Uterus (tissue), 4 donors: ENCODE measurements around the gene SLC6A4. TPM values are rescaled to one million over a fixed set of nuclear protein-coding genes. Genes with fewer than 3 reads are reported as not detected.

Experiments used
- DNase-seq, 2 donors: peaks; one replicate each; pipeline ENCODE4 v3.0.0-alpha.2; 2019 to 2020
- H3K27ac ChIP-seq, 2 donors: fragments of 200-600 bp; sonication (generic); 1 replicate in 1 of 2; 2 replicates in 1 of 2; pipeline ENCODE4 v1.5.1; 2016 to 2018
- H3K27me3 ChIP-seq, 2 donors: fragments of 200-600 bp; sonication (generic); one replicate each; pipeline ENCODE4 v1.5.1; 2018 to 2019; ENCODE audit warnings: control low read depth in 1 of 2
- H3K36me3 ChIP-seq, 2 donors: fragments of 200-600 bp; sonication (generic); one replicate each; pipeline ENCODE4 v1.5.1; 2019; ENCODE audit warnings: control low read depth in 1 of 2
- H3K4me1 ChIP-seq, 2 donors: fragments of 200-600 bp; sonication (generic); one replicate each; pipeline ENCODE4 v1.5.1; 2018 to 2019; ENCODE audit warnings: control low read depth in 1 of 2
- H3K4me3 ChIP-seq, 2 donors: fragments of 200-600 bp; sonication (generic); 1 replicate in 1 of 2; 2 replicates in 1 of 2; pipeline ENCODE4 v1.5.1; 2018 to 2019; ENCODE audit warnings: mild to moderate bottlenecking in 1 of 2
- H3K9me3 ChIP-seq, 2 donors: fragments of 200-600 bp; sonication (generic); one replicate each; pipeline ENCODE4 v1.5.1; 2019; ENCODE audit warnings: control low read depth in 1 of 2
- POLR2A ChIP-seq, 2 donors: fragments of 450-650 bp; IDR thresholded peaks; one replicate each; pipeline ENCODE4 v1.6.1; 2016; ENCODE audit warnings: antibody characterized with exemption in 2 of 2, mild to moderate bottlenecking in 1 of 2, moderate library complexity in 1 of 2
- intact Hi-C: fragments of 100-400 bp; cut with DNase I; formaldehyde crosslinking; loops from one replicate; pipeline ENCODE4 v1.15.1; 2023; ENCODE audit warnings: low total_unique reads
- total RNA-seq, 4 donors: library from RNA; depleted of rRNA in 3 of 4; stranded (reverse); fragments of >200 nt in 3 of 4; gene quantifications; one replicate each; pipeline versions ENCODE4 v1.1.0 to v1.2.4, GENCODE V29; 2014 to 2023
- TF ChIP-seq, protein P1 (sequence below), 4 experiments: fragments of 200-600 bp in 2 of 4; fragments of 450-650 bp in 2 of 4; sonication (generic) in 2 of 4; IDR thresholded peaks; one replicate each; pipeline ENCODE4 v1.5.1; 2016 to 2019; ENCODE audit warnings: antibody characterized with exemption in 4 of 4, mild to moderate bottlenecking in 2 of 4, moderate library complexity in 1 of 4
- donor health status: DM: yes; HTN: yes; CAD: no.

SLC6A4 gene
- total RNA-seq, 4 donors from 2014 or later = 0.30 to 0.90 TPM; not detected in 2

DNA sequence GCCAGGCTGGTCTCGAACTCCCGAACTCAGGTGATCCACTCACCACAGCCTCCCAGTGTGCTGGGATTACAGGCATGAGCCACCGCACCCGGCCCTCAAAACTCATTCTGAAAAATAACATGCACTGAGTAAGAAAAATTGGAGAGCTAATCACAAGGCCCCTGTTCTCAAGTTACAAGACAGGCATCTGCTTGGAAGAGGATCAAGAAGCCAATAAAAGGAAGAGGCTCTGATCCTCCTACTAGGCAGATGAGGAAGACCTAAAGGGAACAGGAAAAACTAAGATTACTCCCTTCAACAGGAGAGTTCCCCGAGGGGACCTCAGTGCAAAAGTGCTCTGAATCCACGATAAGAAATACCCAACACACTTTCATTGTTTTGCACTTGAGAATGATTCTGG lies 37.9 kb upstream of the SLC6A4 start:
- Histone ChIP-seq H3K27ac (no peak overlapping the region), H3K4me1 (no peaks in the 10 kb centered on the region), H3K4me3 (no peak overlapping the region), H3K36me3 (no peaks in the 10 kb centered on the region), H3K9me3 (no peaks in the 10 kb centered on the region), H3K27me3 (no peaks in the 10 kb centered on the region)
- no peak for TF ChIP-seq POLR2A (IDR thresholded peaks at IDR 0.05)
- TF ChIP-seq, protein P1, sequence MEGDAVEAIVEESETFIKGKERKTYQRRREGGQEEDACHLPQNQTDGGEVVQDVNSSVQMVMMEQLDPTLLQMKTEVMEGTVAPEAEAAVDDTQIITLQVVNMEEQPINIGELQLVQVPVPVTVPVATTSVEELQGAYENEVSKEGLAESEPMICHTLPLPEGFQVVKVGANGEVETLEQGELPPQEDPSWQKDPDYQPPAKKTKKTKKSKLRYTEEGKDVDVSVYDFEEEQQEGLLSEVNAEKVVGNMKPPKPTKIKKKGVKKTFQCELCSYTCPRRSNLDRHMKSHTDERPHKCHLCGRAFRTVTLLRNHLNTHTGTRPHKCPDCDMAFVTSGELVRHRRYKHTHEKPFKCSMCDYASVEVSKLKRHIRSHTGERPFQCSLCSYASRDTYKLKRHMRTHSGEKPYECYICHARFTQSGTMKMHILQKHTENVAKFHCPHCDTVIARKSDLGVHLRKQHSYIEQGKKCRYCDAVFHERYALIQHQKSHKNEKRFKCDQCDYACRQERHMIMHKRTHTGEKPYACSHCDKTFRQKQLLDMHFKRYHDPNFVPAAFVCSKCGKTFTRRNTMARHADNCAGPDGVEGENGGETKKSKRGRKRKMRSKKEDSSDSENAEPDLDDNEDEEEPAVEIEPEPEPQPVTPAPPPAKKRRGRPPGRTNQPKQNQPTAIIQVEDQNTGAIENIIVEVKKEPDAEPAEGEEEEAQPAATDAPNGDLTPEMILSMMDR (IDR thresholded peaks at IDR 0.05) = no peak
- intact Hi-C loops = no loop called here
- no peak for DNase-seq

DNA sequence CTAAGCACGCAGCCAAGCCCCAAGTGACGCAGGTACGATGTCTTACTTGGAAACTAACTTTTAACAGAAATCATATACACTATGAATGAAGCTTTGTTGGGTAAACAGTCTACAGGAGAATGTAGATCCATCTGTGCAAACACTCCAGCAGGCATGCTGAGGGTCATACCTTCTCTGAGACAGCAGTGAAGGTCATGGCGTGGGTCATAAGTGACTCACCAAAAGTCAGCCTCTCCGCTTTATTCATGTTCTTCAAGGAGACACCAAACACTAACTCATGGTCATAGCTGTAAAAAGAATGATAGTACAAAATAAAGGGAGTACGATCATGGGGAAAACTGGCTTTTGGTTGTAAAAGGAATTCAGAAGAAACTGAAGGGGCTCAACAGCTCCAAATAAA lies 35.6 kb upstream of the SLC6A4 start:
- H3K36me3 ChIP-seq = no peaks in the 10 kb centered on the region
- H3K4me1 ChIP-seq = no peaks in the 10 kb centered on the region
- H3K27me3 ChIP-seq = no peaks in the 10 kb centered on the region
- intact Hi-C loops = no loop called here
- no peak for DNase-seq
- H3K4me3 ChIP-seq = no peak overlapping the region
- no peak for TF ChIP-seq POLR2A (IDR thresholded peaks at IDR 0.05)
- no peak overlapping the region for H3K27ac ChIP-seq
- no peaks in the 10 kb centered on the region for H3K9me3 ChIP-seq

DNA sequence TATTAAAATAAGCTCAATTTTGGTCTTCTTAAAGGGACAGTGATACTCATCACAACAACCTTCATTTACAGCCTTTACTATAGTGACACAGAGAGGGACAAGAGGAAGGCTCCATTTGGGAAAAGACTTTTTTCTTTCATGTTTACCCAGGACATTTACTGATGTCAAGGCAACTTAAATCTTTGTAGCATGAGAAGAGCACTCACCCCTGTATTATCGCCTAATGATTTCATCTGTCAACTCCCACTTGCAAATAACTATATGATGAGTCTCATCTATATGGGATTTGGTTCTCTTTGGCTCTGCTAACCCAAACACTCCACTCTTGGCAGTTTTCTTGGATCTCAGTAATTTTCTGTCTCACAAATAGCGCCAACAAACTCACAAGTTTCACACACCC lies 32.1 kb upstream of the SLC6A4 start:
- no peaks in the 10 kb centered on the region for H3K4me1 ChIP-seq
- H3K4me3 ChIP-seq = no peak overlapping the region
- DNase-seq = no peak
- intact Hi-C loops = no loop called here
- H3K27me3 ChIP-seq = no peaks in the 10 kb centered on the region
- H3K36me3 ChIP-seq = no peaks in the 10 kb centered on the region
- no peak overlapping the region for H3K27ac ChIP-seq
- no peak for TF ChIP-seq POLR2A (IDR thresholded peaks at IDR 0.05)
- TF ChIP-seq, protein P1 (IDR thresholded peaks at IDR 0.05) = no peak
- H3K9me3 ChIP-seq = no peaks in the 10 kb centered on the region

DNA sequence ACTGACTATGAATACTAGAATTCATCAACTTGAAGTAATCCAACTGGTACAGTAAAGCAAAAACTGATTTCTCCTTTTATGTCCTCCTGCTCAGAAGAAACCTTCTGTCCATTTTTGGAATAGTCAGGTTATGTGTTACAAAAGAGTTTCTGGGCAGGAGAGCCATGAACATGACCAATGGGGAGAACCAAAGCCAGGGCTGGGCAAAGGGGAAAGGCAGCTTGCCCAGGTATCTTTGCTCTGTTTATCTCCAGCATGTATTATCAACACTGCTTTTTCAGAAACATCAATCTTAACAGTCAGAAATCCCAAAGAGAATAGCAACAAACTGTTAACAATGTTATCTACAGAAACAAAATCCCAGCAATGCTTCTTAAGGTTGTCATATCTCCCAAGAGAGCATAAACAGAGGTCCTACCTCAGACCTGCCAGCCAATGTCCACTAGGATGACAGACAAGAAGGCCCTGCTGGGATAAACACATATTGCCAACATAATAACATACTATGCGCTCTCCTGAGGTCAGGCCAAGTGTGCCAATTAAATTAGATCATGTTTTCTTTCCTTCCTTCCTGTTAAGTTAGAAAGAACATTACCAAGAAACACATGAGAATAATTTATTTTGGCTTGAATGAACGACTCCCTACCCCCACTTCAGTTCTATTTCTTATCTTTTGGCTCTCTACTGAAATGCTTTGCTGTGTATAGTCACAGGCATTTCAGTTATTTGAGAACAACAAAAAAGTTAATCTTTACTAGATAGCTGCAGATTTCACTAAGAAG lies 28.2 kb upstream of the SLC6A4 start:
- H3K27ac ChIP-seq = peak overlapping the region; percentile 51 to 55
- H3K9me3 ChIP-seq = no peaks in the 10 kb centered on the region
- H3K4me1 ChIP-seq = no peaks in the 10 kb centered on the region
- no peaks in the 10 kb centered on the region for H3K36me3 ChIP-seq
- H3K4me3 ChIP-seq = no peak overlapping the region
- no peaks in the 10 kb centered on the region for H3K27me3 ChIP-seq
- TF ChIP-seq POLR2A (IDR thresholded peaks at IDR 0.05) = no peak
- TF ChIP-seq, protein P1 (IDR thresholded peaks at IDR 0.05) = no peak
- intact Hi-C loops = no loop called here
- DNase-seq = no peak

DNA sequence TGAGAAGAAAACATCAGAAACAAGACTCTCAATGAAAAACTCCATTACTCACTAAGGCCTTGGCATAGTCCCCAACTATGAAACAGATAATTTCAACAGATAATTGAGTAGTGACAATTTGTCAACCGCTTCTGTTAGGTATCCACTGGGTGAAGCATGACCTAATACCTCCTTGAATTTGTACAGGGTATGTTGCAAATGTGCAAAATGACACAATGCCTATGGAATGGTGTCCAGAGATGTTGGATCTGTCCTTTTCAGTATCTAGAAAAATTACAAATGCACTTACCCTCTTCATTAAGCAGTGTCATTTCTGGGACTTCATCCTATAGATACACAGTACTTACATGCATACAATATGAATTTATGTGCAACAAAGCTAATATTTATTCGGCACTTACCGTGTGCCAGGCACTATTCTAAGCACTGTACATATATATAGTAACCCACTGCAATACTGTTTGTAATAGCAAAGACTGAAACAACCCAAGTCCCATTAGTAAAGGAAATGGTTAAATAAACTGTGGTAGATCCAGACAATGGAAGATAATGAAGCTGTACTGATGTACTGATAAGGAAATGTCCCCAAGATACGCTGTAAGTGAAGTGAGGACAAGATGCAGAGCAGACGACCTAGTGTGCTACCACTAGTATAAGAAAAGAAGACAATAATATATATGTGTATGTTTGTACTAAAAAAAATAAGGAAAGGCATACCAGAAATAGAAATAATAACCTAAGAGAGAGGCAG lies 21.4 kb upstream of the SLC6A4 start:
- H3K27ac ChIP-seq = no peak overlapping the region
- no peaks in the 10 kb centered on the region for H3K9me3 ChIP-seq
- TF ChIP-seq, protein P1 (IDR thresholded peaks at IDR 0.05) = no peak
- no peak for TF ChIP-seq POLR2A (IDR thresholded peaks at IDR 0.05)
- no peak overlapping the region for H3K4me3 ChIP-seq
- DNase-seq = no peak
- H3K4me1 ChIP-seq = no peaks in the 10 kb centered on the region
- intact Hi-C loops = no loop called here
- no peaks in the 10 kb centered on the region for H3K27me3 ChIP-seq
- no peaks in the 10 kb centered on the region for H3K36me3 ChIP-seq
